GM18519 (cell line): Measurements from ENCODE around the gene CALM1.

Experiments
- ATAC-seq: cut with Tn5 transposase; IDR thresholded peaks from one replicate; pipeline ENCODE4 v1.9.1; 2021; ENCODE audit warnings: mild to moderate bottlenecking, moderate library complexity; ENCODE audit not compliant: unreplicated experiment, low FRiP score

CALM1 gene

GRCh38 chr14:90407230-90407629, 10.4 kb downstream of the CALM1 start:
- ATAC-seq: no peak

GRCh38 chr14:90408713-90409112, 11.9 kb downstream of the CALM1 start:
- ATAC-seq: no peak

GRCh38 chr14:90409209-90409730, 12.4 kb downstream of the CALM1 start:
- ATAC-seq: no peak

GRCh38 chr14:90412058-90412457, 15.2 kb downstream of the CALM1 start:
- ATAC-seq: no peak

- ATAC-seq: no peak
Observed at GRCh38 chr14:90416720-90417119, 19.9 kb downstream of the CALM1 start.

- ATAC-seq: no peak
Observed at GRCh38 chr14:90418053-90418452, 21.2 kb downstream of the CALM1 start.

GRCh38 chr14:90419200-90419599, 22.4 kb downstream of the CALM1 start:
- ATAC-seq: no peak

- ATAC-seq: no peak
Observed at GRCh38 chr14:90421001-90421631, 24.3 kb downstream of the CALM1 start.

GRCh38 chr14:90421632-90422020, 24.8 kb downstream of the CALM1 start:
- ATAC-seq: no peak

GRCh38 chr14:90423166-90423565, 26.3 kb downstream of the CALM1 start:
- ATAC-seq: no peak

- no peak for ATAC-seq
Observed at GRCh38 chr14:90424075-90424474, 27.2 kb downstream of the CALM1 start.

GRCh38 chr14:90424686-90425372, 28.0 kb downstream of the CALM1 start:
- ATAC-seq: no peak

- ATAC-seq: no peak
Observed at GRCh38 chr14:90425373-90425879, 28.6 kb downstream of the CALM1 start.

GRCh38 chr14:90426031-90426540, 29.3 kb downstream of the CALM1 start:
- no peak for ATAC-seq

GRCh38 chr14:90426663-90427062, 29.8 kb downstream of the CALM1 start:
- ATAC-seq: no peak

- no peak for ATAC-seq
Observed at GRCh38 chr14:90427848-90428426, 31.1 kb downstream of the CALM1 start.

- ATAC-seq: no peak
Observed at GRCh38 chr14:90428676-90429075, 31.8 kb downstream of the CALM1 start.

GRCh38 chr14:90429236-90429635, 32.4 kb downstream of the CALM1 start:
- ATAC-seq: no peak

GRCh38 chr14:90429754-90430153, 32.9 kb downstream of the CALM1 start:
- ATAC-seq: no peak

GRCh38 chr14:90434370-90435020, 37.7 kb downstream of the CALM1 start:
- no peak for ATAC-seq

GRCh38 chr14:90438841-90439240, 42.0 kb downstream of the CALM1 start:
- no peak for ATAC-seq
